ENCODE results near the gene UACA. TPM values are rescaled to one million over a fixed set of nuclear protein-coding genes. Genes with fewer than 3 reads are reported as not detected.
A peak's percentile ranks its signal among the peaks of the same experiment; 100 is the strongest.

The UACA gene
- total RNA-seq, 2 donors from 2014 or later, result 49.7 to 67.1 TPM

DNA sequence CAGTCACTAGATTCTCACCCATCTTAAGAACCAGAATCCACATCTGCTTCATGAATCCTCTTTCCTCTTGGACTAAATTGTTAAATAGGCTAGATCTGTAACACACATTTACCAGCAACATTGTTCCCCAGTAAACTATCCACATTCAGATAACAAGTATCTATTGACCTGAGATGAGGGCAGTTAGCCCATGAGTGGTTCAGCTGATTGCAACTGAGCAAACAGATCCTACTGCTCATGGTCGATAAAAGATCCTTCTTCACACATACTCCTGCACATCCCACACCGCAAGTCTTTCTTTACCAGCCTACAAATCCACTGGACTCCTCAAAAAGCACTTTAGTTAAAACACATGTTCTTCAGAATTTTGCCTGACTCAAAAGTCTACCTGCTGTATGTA lies 59.2 kb downstream of the UACA start:
- H3K36me3 Mint-ChIP-seq (ENCODE audit: low read depth), result peaks cover 5% of the 10 kb centered on the region
- peak overlapping the region; percentile 1 for H3K4me3 Mint-ChIP-seq
- H3K27me3 ChIP-seq (ENCODE audit: control insufficient read depth, insufficient read depth, low read length, poor library complexity, severe bottlenecking), result no peaks in the 10 kb centered on the region
- H3K4me3 ChIP-seq (ENCODE audit: low read length), result peak overlapping the region; percentile 77
- peak overlapping the region; percentile 15 for H3K9ac ChIP-seq (ENCODE audit: extremely low read depth, low read length, poor library complexity, severe bottlenecking)
- H3K4me1 ChIP-seq (ENCODE audit: control insufficient read depth, insufficient read depth, low read length), result peaks cover 24% of the 10 kb centered on the region
- peaks cover 6% of the 10 kb centered on the region for H3K36me3 ChIP-seq (ENCODE audit: control insufficient read depth, insufficient read depth, low read length)
- DNase-seq, result no peak
- H3K27ac Mint-ChIP-seq, result peak overlapping the region; percentile 72
- H3K9me3 ChIP-seq (ENCODE audit: control insufficient read depth, low read length), result peaks cover 8% of the 10 kb centered on the region
- TF ChIP-seq, protein P1, sequence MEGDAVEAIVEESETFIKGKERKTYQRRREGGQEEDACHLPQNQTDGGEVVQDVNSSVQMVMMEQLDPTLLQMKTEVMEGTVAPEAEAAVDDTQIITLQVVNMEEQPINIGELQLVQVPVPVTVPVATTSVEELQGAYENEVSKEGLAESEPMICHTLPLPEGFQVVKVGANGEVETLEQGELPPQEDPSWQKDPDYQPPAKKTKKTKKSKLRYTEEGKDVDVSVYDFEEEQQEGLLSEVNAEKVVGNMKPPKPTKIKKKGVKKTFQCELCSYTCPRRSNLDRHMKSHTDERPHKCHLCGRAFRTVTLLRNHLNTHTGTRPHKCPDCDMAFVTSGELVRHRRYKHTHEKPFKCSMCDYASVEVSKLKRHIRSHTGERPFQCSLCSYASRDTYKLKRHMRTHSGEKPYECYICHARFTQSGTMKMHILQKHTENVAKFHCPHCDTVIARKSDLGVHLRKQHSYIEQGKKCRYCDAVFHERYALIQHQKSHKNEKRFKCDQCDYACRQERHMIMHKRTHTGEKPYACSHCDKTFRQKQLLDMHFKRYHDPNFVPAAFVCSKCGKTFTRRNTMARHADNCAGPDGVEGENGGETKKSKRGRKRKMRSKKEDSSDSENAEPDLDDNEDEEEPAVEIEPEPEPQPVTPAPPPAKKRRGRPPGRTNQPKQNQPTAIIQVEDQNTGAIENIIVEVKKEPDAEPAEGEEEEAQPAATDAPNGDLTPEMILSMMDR (conservative IDR thresholded peaks at IDR 0.05), result no peak
- peaks cover 57% of the 10 kb centered on the region for H3K4me1 Mint-ChIP-seq
- H3K27ac ChIP-seq (ENCODE audit: low read depth, low read length), result no peak overlapping the region
- H3K27me3 Mint-ChIP-seq (ENCODE audit: insufficient read depth), result no peaks in the 10 kb centered on the region
- 57 to 67% methylated on average over 1 to 2 of the region's 2 CpGs for WGBS, 2 experiments (ENCODE audit: insufficient coverage in 1 of 2, insufficient read length in 1 of 2)
- peaks cover 1% of the 10 kb centered on the region for H3K9me3 Mint-ChIP-seq

GRCh38 chr15:70703096-70703878 lies 60.1 kb downstream of the UACA start:
- TF ChIP-seq, protein P1 (conservative IDR thresholded peaks at IDR 0.05), result no peak
- peak overlapping the region; percentile 72 for H3K27ac Mint-ChIP-seq
- peaks cover 57% of the 10 kb centered on the region for H3K4me1 Mint-ChIP-seq
- Histone ChIP-seq H3K4me3 (ENCODE audit: low read length) (peak overlapping the region; percentile 77), H3K27me3 (ENCODE audit: control insufficient read depth, insufficient read depth, low read length, poor library complexity, severe bottlenecking) (no peaks in the 10 kb centered on the region), H3K36me3 (ENCODE audit: control insufficient read depth, insufficient read depth, low read length) (peaks cover 6% of the 10 kb centered on the region), H3K27ac (ENCODE audit: low read depth, low read length) (no peak overlapping the region), H3K9ac (ENCODE audit: extremely low read depth, low read length, poor library complexity, severe bottlenecking) (peak overlapping the region; percentile 54), H3K9me3 (ENCODE audit: control insufficient read depth, low read length) (peaks cover 8% of the 10 kb centered on the region), H3K4me1 (ENCODE audit: control insufficient read depth, insufficient read depth, low read length) (peaks cover 28% of the 10 kb centered on the region)
- H3K36me3 Mint-ChIP-seq (ENCODE audit: low read depth), result peaks cover 5% of the 10 kb centered on the region
- peaks cover 1% of the 10 kb centered on the region for H3K9me3 Mint-ChIP-seq
- peak overlapping the region; percentile 26 for H3K4me3 Mint-ChIP-seq
- 53 to 61% methylated on average over 5 to 6 of the region's 7 CpGs for WGBS, 2 experiments (ENCODE audit: insufficient coverage in 1 of 2, insufficient read length in 1 of 2)
- DNase-seq, result peak; percentile 72
- H3K27me3 Mint-ChIP-seq (ENCODE audit: insufficient read depth), result no peaks in the 10 kb centered on the region

DNA sequence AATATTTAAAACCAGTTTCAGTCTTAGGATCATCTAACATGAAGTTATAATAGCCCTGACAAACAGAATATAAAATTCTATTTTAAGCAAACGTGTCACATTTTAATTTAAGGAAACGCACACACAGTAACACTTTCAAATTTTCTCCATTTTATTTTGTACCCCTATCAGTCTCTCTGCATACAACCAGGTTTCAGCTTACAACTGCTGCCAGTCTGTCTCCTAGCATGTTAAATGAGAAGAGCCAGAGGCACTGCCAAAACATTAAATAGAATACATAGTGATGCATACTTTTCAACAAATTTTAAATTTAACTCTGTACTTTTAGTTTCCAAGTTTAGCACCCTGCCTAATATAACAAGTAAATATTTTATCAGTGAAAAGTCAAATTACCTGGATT lies 60.8 kb downstream of the UACA start:
- H3K27ac ChIP-seq (ENCODE audit: low read depth, low read length), result no peak overlapping the region
- DNase-seq, result no peak
- peak overlapping the region; percentile 77 for H3K4me3 ChIP-seq (ENCODE audit: low read length)
- Mint-ChIP-seq H3K4me1 (peaks cover 56% of the 10 kb centered on the region), H3K9me3 (peaks cover 1% of the 10 kb centered on the region), H3K36me3 (ENCODE audit: low read depth) (peaks cover 3% of the 10 kb centered on the region), H3K27ac (peak overlapping the region; percentile 72), H3K4me3 (peak overlapping the region; percentile 26), H3K27me3 (ENCODE audit: insufficient read depth) (no peaks in the 10 kb centered on the region)
- no peaks in the 10 kb centered on the region for H3K27me3 ChIP-seq (ENCODE audit: control insufficient read depth, insufficient read depth, low read length, poor library complexity, severe bottlenecking)
- TF ChIP-seq, protein P1 (conservative IDR thresholded peaks at IDR 0.05), result no peak
- H3K9ac ChIP-seq (ENCODE audit: extremely low read depth, low read length, poor library complexity, severe bottlenecking), result peak overlapping the region; percentile 54
- peaks cover 28% of the 10 kb centered on the region for H3K4me1 ChIP-seq (ENCODE audit: control insufficient read depth, insufficient read depth, low read length)
- peaks cover 1% of the 10 kb centered on the region for H3K36me3 ChIP-seq (ENCODE audit: control insufficient read depth, insufficient read depth, low read length)
- H3K9me3 ChIP-seq (ENCODE audit: control insufficient read depth, low read length), result peaks cover 3% of the 10 kb centered on the region
- WGBS, 2 experiments (ENCODE audit: insufficient coverage in 1 of 2, insufficient read length in 1 of 2), result 67 to 88% methylated on average over 2 of the region's 2 CpGs
